GM23338 (cell line): ENCODE measurements around the gene CDR2L. TPM values are rescaled to one million over a fixed set of nuclear protein-coding genes. Genes with fewer than 3 reads are reported as not detected.
"Not testable (repeated sequence)": the region's sequence is repeated elsewhere in the genome, so short reads cannot be mapped to it uniquely, and the experiment has no call there.

Source experiments
- ATAC-seq: fragments of 200-7000 bp; cut with Tn5 transposase; 3 replicates; pipeline ENCODE4 v1.9.1; 2020
- DNase-seq: peaks from one replicate; pipeline ENCODE4 v3.0.0-alpha.2; 2015; ENCODE audit warnings: low spot score
- H2AFZ ChIP-seq: fragments of 200-600 bp; sonication (generic); 2 replicates; pipeline ENCODE4 v1.8.0; 2016; ENCODE audit warnings: antibody characterized with exemption, mild to moderate bottlenecking, moderate library complexity
- H3F3A ChIP-seq: fragments of 200-600 bp; sonication (generic); replicated peaks from 2 replicates; pipeline ENCODE4 v1.8.0; 2017; ENCODE audit warnings: antibody characterized with exemption, mixed run types, low read depth
- H3K27ac ChIP-seq: fragments of 200-600 bp; sonication (generic); 2 replicates; pipeline ENCODE4 v1.6.1; 2016; ENCODE audit warnings: low read depth
- H3K27me3 ChIP-seq: fragments of 200-600 bp; sonication (generic); 2 replicates; pipeline ENCODE4 v1.8.0; 2016; ENCODE audit warnings: mild to moderate bottlenecking, mixed run types, moderate library complexity; ENCODE audit not compliant: insufficient read depth
- H3K36me3 ChIP-seq: fragments of 200-600 bp; sonication (generic); 2 replicates; pipeline ENCODE4 v1.8.0; 2016; ENCODE audit warnings: mild to moderate bottlenecking; ENCODE audit not compliant: insufficient read depth
- H3K4me1 ChIP-seq: fragments of 200-600 bp; sonication (generic); 2 replicates; pipeline ENCODE4 v1.8.0; 2016; ENCODE audit warnings: mild to moderate bottlenecking, moderate library complexity; ENCODE audit not compliant: insufficient read depth
- H3K4me2 ChIP-seq: fragments of 200-600 bp; sonication (generic); 2 replicates; pipeline ENCODE4 v1.7.1; 2017; ENCODE audit warnings: mixed run types
- H3K4me3 ChIP-seq: fragments of 200-600 bp; sonication (generic); 2 replicates; pipeline ENCODE4 v1.6.1; 2016; ENCODE audit warnings: mixed run types
- H3K79me2 ChIP-seq: fragments of 200-600 bp; sonication (generic); replicated peaks from 2 replicates; pipeline ENCODE4 v1.8.0; 2017; ENCODE audit warnings: mild to moderate bottlenecking; ENCODE audit not compliant: insufficient read depth
- H3K9me2 ChIP-seq: fragments of 200-600 bp; sonication (generic); 2 replicates; pipeline ENCODE4 v1.8.0; 2017; ENCODE audit not compliant: insufficient read depth
- H4K20me1 ChIP-seq: fragments of 200-600 bp; sonication (generic); replicated peaks from 2 replicates; pipeline ENCODE4 v1.8.0; 2017; ENCODE audit warnings: mild to moderate bottlenecking; ENCODE audit not compliant: insufficient read depth
- H3K27ac Mint-ChIP-seq: 2 replicates; pipeline ENCODE4 v1.8.0; 2020; ENCODE audit warnings: inconsistent platforms, mild to moderate bottlenecking, moderate library complexity, mixed read lengths
- H3K27me3 Mint-ChIP-seq: 3 replicates; pipeline ENCODE4 v1.8.0; 2022; ENCODE audit warnings: low read depth, mild to moderate bottlenecking, moderate library complexity, mixed read lengths, inconsistent platforms; ENCODE audit not compliant: insufficient read depth, poor library complexity
- H3K36me3 Mint-ChIP-seq: 3 replicates; pipeline ENCODE4 v1.8.0; 2021; ENCODE audit warnings: low read depth, mild to moderate bottlenecking, inconsistent platforms, moderate library complexity, mixed read lengths
- H3K4me1 Mint-ChIP-seq: 3 replicates; pipeline ENCODE4 v1.8.0; 2020; ENCODE audit warnings: mild to moderate bottlenecking, inconsistent platforms, mixed read lengths
- H3K4me3 Mint-ChIP-seq: 3 replicates; pipeline ENCODE4 v1.8.0; 2021; ENCODE audit warnings: moderate library complexity, mild to moderate bottlenecking, inconsistent platforms, mixed read lengths
- H3K9me3 Mint-ChIP-seq: 3 replicates; pipeline ENCODE4 v1.8.0; 2020; ENCODE audit warnings: moderate library complexity, mild to moderate bottlenecking, inconsistent platforms, mixed read lengths
- JUNB ChIP-seq: IDR thresholded peaks from one replicate; pipeline ENCODE4 v1.6.1; 2016; ENCODE audit warnings: antibody characterized with exemption; ENCODE audit not compliant: unreplicated experiment
- POLR2AphosphoS5 ChIP-seq: IDR thresholded peaks from 2 replicates; pipeline ENCODE4 v1.6.1; 2016; ENCODE audit warnings: antibody characterized with exemption, low read depth
- REST ChIP-seq: IDR thresholded peaks from one replicate; pipeline ENCODE4 v1.6.1; 2018; ENCODE audit warnings: antibody characterized with exemption; ENCODE audit not compliant: unreplicated experiment
- ZNF331 ChIP-seq: fragments of 250-450 bp; sonication (Bioruptor Pico); IDR thresholded peaks from 2 replicates; pipeline ENCODE4 v1.5.0; 2020; ENCODE audit warnings: low read depth, mild to moderate bottlenecking, moderate library complexity
- ZNF462 ChIP-seq: fragments of 250-450 bp; sonication (Bioruptor Pico); IDR thresholded peaks from 2 replicates; pipeline ENCODE4 v1.5.0; 2020; ENCODE audit warnings: mild to moderate bottlenecking, moderate library complexity
- polyA plus RNA-seq: library from polyadenylated mRNA; unstranded; fragments of >200 nt; fragmentation: Nextera tagmentation; extraction: Ambion mirVana; gene quantifications from 2 replicates; pipeline ENCODE4 v1.2.1, GENCODE V29; 2016
- total RNA-seq: library from RNA; depleted of rRNA; stranded (reverse); fragments of >200 nt; shearing (Covaris generic); gene quantifications from 2 replicates; pipeline ENCODE4 v1.2.3, GENCODE V29; 2014

CDR2L gene
- total and polyA plus RNA-seq, 2 experiments from 2014 or later, result 17.7 to 35.8 TPM

GRCh38 chr17:75039238-75039637 is 51.8 kb downstream of the CDR2L start:
- Histone ChIP-seq H3F3A (peaks cover 49% of the 10 kb centered on the region), H3K9me2 (no peaks in the 10 kb centered on the region), H3K27me3 (no peaks in the 10 kb centered on the region), H3K4me3 (no peak overlapping the region), H3K4me1 (peaks cover 48% of the 10 kb centered on the region), H2AFZ (no peak overlapping the region), H3K27ac (no peak overlapping the region), H3K79me2 (peaks cover 22% of the 10 kb centered on the region), H3K4me2 (no peak overlapping the region), H3K36me3 (peaks cover 24% of the 10 kb centered on the region), H4K20me1 (no peaks in the 10 kb centered on the region; the same call in 1 of the 2 replicates)
- no peak for TF ChIP-seq JUNB
- TF ChIP-seq ZNF331 (CRISPR knock-in tag), result no peak
- no peak for TF ChIP-seq ZNF462 (CRISPR knock-in tag)
- ATAC-seq (no peak), DNase-seq (no peak)
- H3K27me3 Mint-ChIP-seq, result peaks cover 23% of the 10 kb centered on the region
- peaks cover 59% of the 10 kb centered on the region for H3K36me3 Mint-ChIP-seq
- no peak overlapping the region for H3K4me3 Mint-ChIP-seq
- peaks cover 45% of the 10 kb centered on the region for H3K4me1 Mint-ChIP-seq
- H3K27ac Mint-ChIP-seq, result no peak overlapping the region
- peaks cover 8% of the 10 kb centered on the region; the same call in 2 of the 3 replicates for H3K9me3 Mint-ChIP-seq

- Histone ChIP-seq H3K27me3 (no peaks in the 10 kb centered on the region), H3K36me3 (peaks cover 24% of the 10 kb centered on the region), H2AFZ (no peak overlapping the region), H4K20me1 (no peaks in the 10 kb centered on the region; the same call in 1 of the 2 replicates), H3K27ac (peak overlapping the region; percentile 77), H3K4me1 (peaks cover 39% of the 10 kb centered on the region), H3F3A (peaks cover 47% of the 10 kb centered on the region), H3K4me3 (no peak overlapping the region), H3K4me2 (no peak overlapping the region), H3K9me2 (no peaks in the 10 kb centered on the region), H3K79me2 (peaks cover 36% of the 10 kb centered on the region)
- Mint-ChIP-seq H3K27me3 (peaks cover 11% of the 10 kb centered on the region), H3K4me1 (peaks cover 43% of the 10 kb centered on the region), H3K36me3 (peaks cover 53% of the 10 kb centered on the region), H3K4me3 (no peak overlapping the region; the same call in 1 of the 3 replicates), H3K9me3 (no peaks in the 10 kb centered on the region), H3K27ac (peak overlapping the region; percentile 77)
- DNase-seq (no peak), ATAC-seq (no peak)
- no peak for TF ChIP-seq POLR2AphosphoS5
- no peak for TF ChIP-seq ZNF331 (CRISPR knock-in tag)
- TF ChIP-seq REST, result no peak
Measured at GRCh38 chr17:75041656-75042280, 54.3 kb downstream of the CDR2L start.

GRCh38 chr17:75043789-75044188 is 56.4 kb downstream of the CDR2L start:
- not testable (repeated sequence) for ATAC-seq, DNase-seq, H3K9me2 ChIP-seq, H3K27me3 ChIP-seq, H3K4me3 ChIP-seq, H3K9me3 Mint-ChIP-seq, H2AFZ ChIP-seq
- H3K4me1 ChIP-seq, result peaks cover 39% of the 10 kb centered on the region
- Mint-ChIP-seq H3K4me3 (peak overlapping the region; percentile 45; the same call in 2 of the 3 replicates), H3K27ac (peak overlapping the region; percentile 65; the same call in 1 of the 2 replicates), H3K4me1 (peaks cover 44% of the 10 kb centered on the region), H3K27me3 (peaks cover 14% of the 10 kb centered on the region), H3K36me3 (peaks cover 47% of the 10 kb centered on the region)
- peaks cover 12% of the 10 kb centered on the region for H4K20me1 ChIP-seq
- H3K79me2 ChIP-seq, result peaks cover 50% of the 10 kb centered on the region
- H3K27ac ChIP-seq, result peak overlapping the region; percentile 95
- H3F3A ChIP-seq, result peaks cover 51% of the 10 kb centered on the region
- peaks cover 19% of the 10 kb centered on the region for H3K36me3 ChIP-seq
- peak overlapping the region; percentile 67 for H3K4me2 ChIP-seq
